IMR-90 (cell line): Measurements from ENCODE around the gene NRCAM. TPM values are rescaled to one million over a fixed set of nuclear protein-coding genes. Genes with fewer than 3 reads are reported as not detected.

Experiments used
- ATAC-seq: fragments of 200-7000 bp; cut with Tn5 transposase; 2 replicates; pipeline ENCODE4 v1.9.1; 2020; ENCODE audit warnings: low read depth, mild to moderate bottlenecking, moderate library complexity
- BruUV-seq: library from RNA; stranded (reverse); fragments of 400-500 nt; replicated peaks from 2 replicates; lab custom pipeline; 2021; lab: Mats Ljungman, UMichigan
- CTCF ChIA-PET: fragments of 300-600 bp; formaldehyde crosslinking; extraction: SDS; loops from one replicate; lab custom pipeline; 2021; ENCODE audit warnings: antibody characterized with exemption; lab: Yijun Ruan, JAX
- POLR2A ChIA-PET: fragments of 300-600 bp; sonication (Branson Sonifier 250); formaldehyde crosslinking; loops from one replicate; lab custom pipeline; 2022; ENCODE audit warnings: antibody characterized with exemption; ENCODE audit not compliant: unreplicated experiment; lab: Charles Lee
- DNase-seq: peaks from one replicate; pipeline ENCODE4 v3.0.0; 2013
- H2AFZ ChIP-seq: replicated peaks from 2 replicates; pipeline ENCODE3; 2013; ENCODE audit warnings: low read length, mild to moderate bottlenecking; ENCODE audit not compliant: poor library complexity
- H2AK5ac ChIP-seq: 2 replicates; pipeline ENCODE4 v1.6.1; 2013; ENCODE audit warnings: low read depth, low read length, inconsistent platforms
- H2AK9ac ChIP-seq: replicated peaks from 2 replicates; pipeline ENCODE3; 2013; ENCODE audit warnings: mild to moderate bottlenecking, low read depth, low read length, moderate library complexity; ENCODE audit not compliant: poor library complexity
- H2BK120ac ChIP-seq: 2 replicates; pipeline ENCODE4 v1.6.1; 2013; ENCODE audit warnings: low read depth, low read length, inconsistent platforms
- H2BK15ac ChIP-seq: 3 replicates; pipeline ENCODE4 v1.6.1; 2013; ENCODE audit warnings: low read depth, low read length, inconsistent platforms
- H2BK20ac ChIP-seq: 2 replicates; pipeline ENCODE4 v1.6.1; 2013; ENCODE audit warnings: low read depth, mild to moderate bottlenecking, inconsistent platforms, low read length, moderate library complexity
- H2BK5ac ChIP-seq: 2 replicates; pipeline ENCODE4 v1.6.1; 2013; ENCODE audit warnings: mild to moderate bottlenecking, low read depth, low read length, inconsistent platforms; ENCODE audit not compliant: poor library complexity, severe bottlenecking
- H3K14ac ChIP-seq: replicated peaks from 2 replicates; pipeline ENCODE4 v1.6.1; 2013; ENCODE audit warnings: low read depth, low read length, inconsistent platforms
- H3K18ac ChIP-seq: 2 replicates; pipeline ENCODE4 v1.6.1; 2013; ENCODE audit warnings: low read depth, low read length, control low read depth
- H3K23ac ChIP-seq: 2 replicates; pipeline ENCODE4 v1.6.1; 2013; ENCODE audit warnings: low read depth, low read length, inconsistent platforms
- H3K27ac ChIP-seq: 2 replicates; pipeline ENCODE4 v1.5.1; 2013; ENCODE audit warnings: mild to moderate bottlenecking, control low read depth, low read length; ENCODE audit not compliant: insufficient read depth
- H3K27me3 ChIP-seq: 2 replicates; pipeline ENCODE4 v1.6.1; 2013; ENCODE audit warnings: low read length; ENCODE audit not compliant: control insufficient read depth, insufficient read depth
- H3K36me3 ChIP-seq: 2 replicates; pipeline ENCODE4 v1.6.1; 2013; ENCODE audit warnings: low read length, mixed read lengths; ENCODE audit not compliant: control insufficient read depth, insufficient read depth
- H3K4ac ChIP-seq: 2 replicates; pipeline ENCODE4 v1.6.1; 2013; ENCODE audit warnings: low read depth, low read length, inconsistent platforms
- H3K4me1 ChIP-seq: 2 replicates; pipeline ENCODE4 v1.6.1; 2013; ENCODE audit warnings: low read length, mixed read lengths; ENCODE audit not compliant: control insufficient read depth, insufficient read depth
- H3K4me2 ChIP-seq: 2 replicates; pipeline ENCODE4 v1.6.1; 2013; ENCODE audit warnings: low read depth, mild to moderate bottlenecking, control low read depth, low read length, moderate library complexity
- H3K4me3 ChIP-seq: 2 replicates; pipeline ENCODE4 v1.5.1; 2013; ENCODE audit warnings: low read depth, mild to moderate bottlenecking, control low read depth, low read length, moderate library complexity; ENCODE audit not compliant: insufficient read depth
- H3K56ac ChIP-seq: 2 replicates; pipeline ENCODE4 v1.6.1; 2013; ENCODE audit warnings: low read length, inconsistent platforms; ENCODE audit not compliant: insufficient read depth; ENCODE audit errors: extremely low read depth
- H3K79me1 ChIP-seq, 2 experiments: 2 replicates each; pipeline ENCODE4 v1.6.1; 2013; ENCODE audit warnings: low read length in 2 of 2, inconsistent platforms in 1 of 2, low read depth in 1 of 2
- H3K9ac ChIP-seq: 2 replicates; pipeline ENCODE4 v1.6.1; 2013; ENCODE audit warnings: low read depth, low read length, control low read depth
- H3K9me1 ChIP-seq: 2 replicates; pipeline ENCODE4 v1.6.1; 2013; ENCODE audit warnings: low read length, inconsistent platforms; ENCODE audit not compliant: insufficient read depth
- H3K9me3 ChIP-seq: 2 replicates; pipeline ENCODE4 v1.6.1; 2013; ENCODE audit warnings: low read length; ENCODE audit not compliant: control insufficient read depth, insufficient read depth
- H4K20me1 ChIP-seq: 2 replicates; pipeline ENCODE4 v1.6.1; 2013; ENCODE audit warnings: low read length, inconsistent platforms; ENCODE audit not compliant: insufficient read depth
- H4K5ac ChIP-seq: 2 replicates; pipeline ENCODE4 v1.6.1; 2013; ENCODE audit warnings: mild to moderate bottlenecking, low read depth, low read length, control low read depth
- H4K8ac ChIP-seq, 2 experiments: 2 replicates each; pipeline ENCODE4 v1.6.1; 2013; ENCODE audit warnings: low read depth in 2 of 2, low read length in 2 of 2, control low read depth in 1 of 2, inconsistent platforms in 1 of 2
- H4K91ac ChIP-seq: 2 replicates; pipeline ENCODE4 v1.6.1; 2013; ENCODE audit warnings: low read depth, low read length, inconsistent platforms; ENCODE audit not compliant: insufficient read depth
- BHLHE40 ChIP-seq: fragments of 150-350 bp; IDR thresholded peaks from 2 replicates; pipeline ENCODE4 v1.6.1; 2016; ENCODE audit warnings: mild to moderate bottlenecking, low read depth, low read length
- FOS ChIP-seq: fragments of 150-350 bp; IDR thresholded peaks from 2 replicates; pipeline ENCODE4 v1.6.1; 2016; ENCODE audit warnings: low read depth, low read length
- MAZ ChIP-seq: IDR thresholded peaks from 2 replicates; pipeline ENCODE4 v1.6.1; 2012; ENCODE audit warnings: low read depth, mild to moderate bottlenecking, low read length, improper control_type of control experiment, moderate library complexity, borderline replicate concordance
- MXI1 ChIP-seq: IDR thresholded peaks from 2 replicates; pipeline ENCODE4 v1.6.1; 2012; ENCODE audit warnings: low read depth, mild to moderate bottlenecking, low read length, moderate library complexity, borderline replicate concordance
- POLR2A ChIP-seq: IDR thresholded peaks from 2 replicates; pipeline ENCODE4 v1.6.1; 2012; ENCODE audit warnings: mild to moderate bottlenecking, low read depth, low read length
- RAD21 ChIP-seq: IDR thresholded peaks from 2 replicates; pipeline ENCODE4 v1.6.1; 2012; ENCODE audit warnings: low read length, improper control_type of control experiment
- RFX5 ChIP-seq: IDR thresholded peaks from 2 replicates; pipeline ENCODE4 v1.8.0; 2012; ENCODE audit warnings: low read depth, mild to moderate bottlenecking, low read length, moderate library complexity
- dilution Hi-C: fragments of 300-500 bp; cut with HindIII; formaldehyde crosslinking; loops from one replicate; pipeline ENCODE4 v1.14.3; 2018; ENCODE audit warnings: low sequenced_read_pairs; ENCODE audit not compliant: unreplicated experiment
- in situ Hi-C: fragments of 300-500 bp; cut with MboI; formaldehyde crosslinking; loops from 3 replicates; pipeline ENCODE4 v1.14.3; 2019; ENCODE audit warnings: low sequenced_read_pairs, inconsistent platforms, mixed read lengths
- intact Hi-C: fragments of 100-400 bp; cut with micrococcal nuclease; formaldehyde crosslinking; loops from 2 replicates; pipeline ENCODE4 v1.10.0; 2022
- polyA plus RNA-seq, 3 experiments: library from polyadenylated mRNA; depleted of rRNA; stranded (reverse); fragments of >200 nt; gene quantifications; 2 replicates each; pipeline ENCODE4 v1.2.3, GENCODE V29; 2012; ENCODE audit warnings: low replicate concordance in 1 of 3
- total RNA-seq: library from RNA; depleted of rRNA; stranded (reverse); fragments of >200 nt; gene quantifications from 2 replicates; pipeline ENCODE4 v1.2.3, GENCODE V29; 2012
- TF ChIP-seq, protein P1 (sequence below): conservative IDR thresholded peaks from 2 replicates; pipeline ENCODE4 v1.5.1; 2012; ENCODE audit warnings: mild to moderate bottlenecking, low read depth, low read length, improper control_type of control experiment
- TF ChIP-seq, protein P2 (sequence below): fragments of 150-350 bp; IDR thresholded peaks from 2 replicates; pipeline ENCODE4 v1.6.1; 2017; ENCODE audit warnings: mild to moderate bottlenecking, antibody characterized with exemption, low read length, low read depth

The NRCAM gene
- total and polyA plus RNA-seq, 2 of the 4 experiments (the other 2 are of a cell fraction): 0.46 to 1.1 TPM

DNA sequence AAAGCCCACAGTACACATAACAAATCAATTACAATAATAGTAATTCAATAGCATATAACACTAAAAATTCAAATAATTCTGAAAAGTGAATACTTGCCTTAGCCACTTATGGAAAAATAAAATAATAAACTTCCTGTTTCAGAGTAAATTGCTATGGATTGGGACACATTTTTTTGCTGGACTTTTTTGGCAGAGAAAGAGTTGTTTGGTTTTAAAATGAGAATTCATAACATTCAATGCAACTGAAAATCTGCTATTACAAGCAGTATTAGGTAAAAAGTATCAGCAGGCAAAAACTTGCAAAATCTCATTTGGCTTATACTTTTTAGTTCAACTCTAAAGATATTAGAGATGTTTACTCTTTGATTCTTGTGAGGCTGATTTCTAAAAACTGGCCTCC, 141.7 kb downstream of the NRCAM start:
- POLR2A ChIA-PET: no interaction called here
- intact Hi-C loops: no loop called here
- BruUV-seq: no TSS peak

More for the DNA sequence above, 141.7 kb downstream of the NRCAM start:
- Histone ChIP-seq H3K4me1 (no peaks in the 10 kb centered on the region), H3K9ac (no peak overlapping the region), H3K23ac (no peak overlapping the region), H2BK120ac (no peak overlapping the region), H3K56ac (no peak overlapping the region), H2BK20ac (no peak overlapping the region), H3K4me3 (no peak overlapping the region), H2BK15ac (no peak overlapping the region), H3K27me3 (no peaks in the 10 kb centered on the region), H3K79me1 (no peaks in the 10 kb centered on the region), H3K9me1 (no peaks in the 10 kb centered on the region), H3K14ac (no peak overlapping the region), H4K8ac (no peak overlapping the region), H2AK5ac (no peak overlapping the region), H4K5ac (no peak overlapping the region), H3K4ac (no peak overlapping the region), H2BK5ac (no peak overlapping the region), H3K27ac (no peak overlapping the region), H3K18ac (no peak overlapping the region), H3K9me3 (no peaks in the 10 kb centered on the region), H4K91ac (no peak overlapping the region), H3K4me2 (no peak overlapping the region), H4K20me1 (no peaks in the 10 kb centered on the region), H2AFZ (no peak overlapping the region), H2AK9ac (no peak overlapping the region), H3K36me3 (no peaks in the 10 kb centered on the region)
- CTCF ChIA-PET: no interaction called here
- DNase-seq (no peak), ATAC-seq (no peak)
- in situ Hi-C loops: no loop called here
- TF ChIP-seq POLR2A (no peak), MXI1 (no peak), RAD21 (no peak), BHLHE40 (no peak), RFX5 (no peak), MAZ (no peak), FOS (no peak)
- TF ChIP-seq, protein P1, sequence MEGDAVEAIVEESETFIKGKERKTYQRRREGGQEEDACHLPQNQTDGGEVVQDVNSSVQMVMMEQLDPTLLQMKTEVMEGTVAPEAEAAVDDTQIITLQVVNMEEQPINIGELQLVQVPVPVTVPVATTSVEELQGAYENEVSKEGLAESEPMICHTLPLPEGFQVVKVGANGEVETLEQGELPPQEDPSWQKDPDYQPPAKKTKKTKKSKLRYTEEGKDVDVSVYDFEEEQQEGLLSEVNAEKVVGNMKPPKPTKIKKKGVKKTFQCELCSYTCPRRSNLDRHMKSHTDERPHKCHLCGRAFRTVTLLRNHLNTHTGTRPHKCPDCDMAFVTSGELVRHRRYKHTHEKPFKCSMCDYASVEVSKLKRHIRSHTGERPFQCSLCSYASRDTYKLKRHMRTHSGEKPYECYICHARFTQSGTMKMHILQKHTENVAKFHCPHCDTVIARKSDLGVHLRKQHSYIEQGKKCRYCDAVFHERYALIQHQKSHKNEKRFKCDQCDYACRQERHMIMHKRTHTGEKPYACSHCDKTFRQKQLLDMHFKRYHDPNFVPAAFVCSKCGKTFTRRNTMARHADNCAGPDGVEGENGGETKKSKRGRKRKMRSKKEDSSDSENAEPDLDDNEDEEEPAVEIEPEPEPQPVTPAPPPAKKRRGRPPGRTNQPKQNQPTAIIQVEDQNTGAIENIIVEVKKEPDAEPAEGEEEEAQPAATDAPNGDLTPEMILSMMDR: no peak
- TF ChIP-seq, protein P2, sequence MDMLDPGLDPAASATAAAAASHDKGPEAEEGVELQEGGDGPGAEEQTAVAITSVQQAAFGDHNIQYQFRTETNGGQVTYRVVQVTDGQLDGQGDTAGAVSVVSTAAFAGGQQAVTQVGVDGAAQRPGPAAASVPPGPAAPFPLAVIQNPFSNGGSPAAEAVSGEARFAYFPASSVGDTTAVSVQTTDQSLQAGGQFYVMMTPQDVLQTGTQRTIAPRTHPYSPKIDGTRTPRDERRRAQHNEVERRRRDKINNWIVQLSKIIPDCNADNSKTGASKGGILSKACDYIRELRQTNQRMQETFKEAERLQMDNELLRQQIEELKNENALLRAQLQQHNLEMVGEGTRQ: no peak
- dilution Hi-C loops: no loop called here
